GM19468 (cell line): ENCODE measurements around the gene PSMA7.
"Not testable (repeated sequence)": the region's sequence is repeated elsewhere in the genome, so short reads cannot be mapped to it uniquely, and the experiment has no call there.

Experiments used
- ATAC-seq: cut with Tn5 transposase; IDR thresholded peaks from one replicate; pipeline ENCODE4 v1.9.1; 2021; ENCODE audit warnings: mild to moderate bottlenecking, moderate library complexity, moderate number of reproducible peaks; ENCODE audit not compliant: unreplicated experiment; ENCODE audit errors: extremely low read depth

PSMA7 gene

GRCh38 chr20:62157387-62158087 lies 14.3 kb upstream of the PSMA7 start:
- no peak for ATAC-seq

GRCh38 chr20:62156592-62157386 lies 13.6 kb upstream of the PSMA7 start:
- ATAC-seq: no peak

GRCh38 chr20:62156254-62156556 lies 13.0 kb upstream of the PSMA7 start:
- no peak for ATAC-seq

GRCh38 chr20:62155428-62156253 lies 12.4 kb upstream of the PSMA7 start:
- no peak for ATAC-seq

GRCh38 chr20:62151835-62152364 lies 8.7 kb upstream of the PSMA7 start:
- no peak for ATAC-seq

- ATAC-seq: no peak
These were observed 8.0 kb upstream of the PSMA7 start for GRCh38 chr20:62151225-62151624.

- no peak for ATAC-seq
These were observed 7.0 kb upstream of the PSMA7 start for GRCh38 chr20:62150310-62150575.

GRCh38 chr20:62149532-62150309 lies 6.5 kb upstream of the PSMA7 start:
- no peak for ATAC-seq

GRCh38 chr20:62148908-62149314 lies 5.7 kb upstream of the PSMA7 start:
- no peak for ATAC-seq

- ATAC-seq: not testable (repeated sequence)
These were observed 5.2 kb upstream of the PSMA7 start for GRCh38 chr20:62148383-62148782.

GRCh38 chr20:62147528-62147927 lies 4.3 kb upstream of the PSMA7 start:
- no peak for ATAC-seq

GRCh38 chr20:62147125-62147524 lies 3.9 kb upstream of the PSMA7 start:
- no peak for ATAC-seq

- ATAC-seq: no peak
These were observed 3.0 kb upstream of the PSMA7 start for GRCh38 chr20:62146019-62146755.

- ATAC-seq: no peak
These were observed 2.5 kb upstream of the PSMA7 start for GRCh38 chr20:62145688-62146018.

- no peak for ATAC-seq
These were observed 997 bp upstream of the PSMA7 start for GRCh38 chr20:62143957-62144825.

GRCh38 chr20:62142252-62143080 lies 728 bp downstream of the PSMA7 start:
- ATAC-seq: no peak

- no peak for ATAC-seq
These were observed 1.6 kb downstream of the PSMA7 start for GRCh38 chr20:62141397-62142251.
